ENCODE measurements around the gene ARHGAP1.
"Not testable (repeated sequence)": the region's sequence is repeated elsewhere in the genome, so short reads cannot be mapped to it uniquely, and the experiment has no call there.

The ARHGAP1 gene

GRCh38 chr11:46722566-46723358, 22.3 kb upstream of the ARHGAP1 start:
- DNase-seq: no peak

DNA sequence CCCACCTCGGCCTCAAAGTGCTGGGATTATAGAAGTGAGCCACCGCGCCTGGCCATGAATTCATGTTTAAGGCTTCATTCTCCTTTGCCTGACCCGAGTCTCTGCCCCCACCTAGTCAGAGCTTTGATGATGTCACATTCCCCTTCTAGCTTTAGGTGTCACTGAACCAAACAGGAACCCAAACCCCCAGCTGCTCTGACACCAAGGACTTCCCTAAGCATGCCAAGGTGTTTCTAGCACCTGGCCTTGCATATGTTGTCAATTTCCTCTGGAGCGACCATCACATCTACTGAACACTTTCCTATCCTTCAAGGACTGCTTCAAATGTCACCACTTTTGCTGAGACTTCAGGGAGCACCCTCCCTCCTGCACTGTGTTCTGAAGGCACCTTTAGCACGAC, 20.9 kb upstream of the ARHGAP1 start:
- no peak for DNase-seq

- no peak for DNase-seq
These were observed 19.3 kb upstream of the ARHGAP1 start for GRCh38 chr11:46719543-46720218.

- no peak for DNase-seq
These were observed 18.7 kb upstream of the ARHGAP1 start, which contains the start of gene F2 for GRCh38 chr11:46719048-46719542. Gene F2, plus strand, starts transcription at chr11:46719213. Its CDS starts 23 bp downstream, at chr11:46719236.

- no peak for DNase-seq
These were observed 18.0 kb upstream of the ARHGAP1 start for GRCh38 chr11:46718155-46719019.

DNA sequence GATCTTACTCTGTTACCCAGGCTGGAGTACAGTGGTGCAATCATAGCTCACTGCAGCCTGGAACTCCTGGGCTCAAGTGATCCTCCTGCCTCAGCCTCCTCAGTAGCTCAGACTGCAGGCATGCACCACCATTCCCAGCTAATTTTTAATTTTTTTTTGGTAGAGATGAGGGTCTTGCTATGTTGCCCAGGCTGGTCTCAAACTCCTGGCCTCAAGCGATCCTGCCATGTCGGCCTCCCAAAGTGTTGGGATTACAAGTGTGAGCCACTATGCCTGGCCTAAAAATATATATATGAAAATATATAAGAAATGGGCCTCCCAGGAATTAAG, 17.4 kb upstream of the ARHGAP1 start:
- DNase-seq: not testable (repeated sequence)

- DNase-seq: no peak
These were observed 12.6 kb upstream of the ARHGAP1 start for GRCh38 chr11:46712874-46713576.

GRCh38 chr11:46711303-46711702, 10.9 kb upstream of the ARHGAP1 start:
- no peak for DNase-seq

GRCh38 chr11:46710821-46711269, 10.4 kb upstream of the ARHGAP1 start:
- no peak for DNase-seq

DNA sequence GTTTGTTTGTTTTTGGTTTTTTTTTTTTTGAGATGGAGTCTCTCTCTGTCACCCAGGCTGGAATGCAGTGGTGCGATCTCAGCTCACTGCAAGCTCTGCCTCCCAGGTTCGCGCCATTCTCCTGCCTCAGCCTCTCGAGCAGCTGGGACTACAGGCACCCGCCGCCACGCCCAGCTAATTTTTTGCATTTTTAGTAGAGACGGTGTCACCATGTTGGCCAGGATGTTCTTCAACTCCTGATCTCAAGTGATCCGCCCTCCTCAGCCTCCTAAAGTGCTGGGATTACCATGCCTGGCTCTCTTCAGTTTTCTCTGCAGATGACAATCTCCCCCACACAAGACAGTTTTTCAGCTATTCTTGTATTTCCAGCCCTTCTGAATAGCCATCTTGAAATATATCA, 8.9 kb upstream of the ARHGAP1 start:
- not testable (repeated sequence) for DNase-seq

DNA sequence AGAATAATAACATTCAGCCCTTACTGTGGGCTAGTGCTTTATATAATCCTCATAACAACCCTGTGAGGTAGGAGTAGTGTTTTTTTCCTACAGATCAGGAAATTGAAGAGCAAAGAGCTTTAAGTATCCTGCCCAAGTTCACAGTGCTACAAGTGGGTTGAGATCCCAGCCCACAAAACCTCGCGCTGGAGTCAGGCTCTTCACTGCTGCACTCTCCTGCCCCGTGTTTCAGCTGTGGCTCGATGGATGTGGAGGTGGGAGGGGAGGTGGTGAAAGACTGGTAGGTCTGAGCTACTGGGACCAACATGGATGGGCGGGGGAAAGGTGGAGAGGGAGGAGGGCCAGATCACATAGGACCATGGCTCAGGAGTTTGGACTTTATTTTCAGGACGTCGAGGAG, 6.5 kb upstream of the ARHGAP1 start:
- DNase-seq: no peak

- DNase-seq: no peak
These were observed 4.8 kb upstream of the ARHGAP1 start for GRCh38 chr11:46705070-46705688.

GRCh38 chr11:46701078-46701654, 747 bp upstream of the ARHGAP1 start:
- DNase-seq: no peak

DNA sequence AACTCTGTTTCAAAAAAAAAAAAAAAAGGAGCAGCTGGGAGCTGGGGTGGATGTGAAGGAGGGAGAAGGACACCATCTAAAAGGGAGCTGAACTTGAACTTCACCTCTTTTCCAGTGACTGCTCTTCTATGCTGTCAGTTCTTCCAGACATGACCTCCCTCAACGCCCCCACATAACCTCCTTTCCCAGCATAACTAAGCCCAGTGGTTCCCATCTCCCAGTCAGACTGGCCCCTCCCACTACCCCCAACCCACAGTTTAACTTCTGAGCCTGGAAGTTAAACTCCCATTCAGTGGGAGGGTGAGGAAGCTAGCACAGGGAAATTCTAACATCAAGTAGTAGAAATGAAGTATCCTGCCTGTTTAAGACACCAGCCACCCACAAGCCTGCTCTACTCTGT, 1.8 kb downstream of the ARHGAP1 start:
- no peak for DNase-seq

GRCh38 chr11:46697723-46698122, 2.7 kb downstream of the ARHGAP1 start:
- no peak for DNase-seq

GRCh38 chr11:46697303-46697702, 3.1 kb downstream of the ARHGAP1 start:
- no peak for DNase-seq

DNA sequence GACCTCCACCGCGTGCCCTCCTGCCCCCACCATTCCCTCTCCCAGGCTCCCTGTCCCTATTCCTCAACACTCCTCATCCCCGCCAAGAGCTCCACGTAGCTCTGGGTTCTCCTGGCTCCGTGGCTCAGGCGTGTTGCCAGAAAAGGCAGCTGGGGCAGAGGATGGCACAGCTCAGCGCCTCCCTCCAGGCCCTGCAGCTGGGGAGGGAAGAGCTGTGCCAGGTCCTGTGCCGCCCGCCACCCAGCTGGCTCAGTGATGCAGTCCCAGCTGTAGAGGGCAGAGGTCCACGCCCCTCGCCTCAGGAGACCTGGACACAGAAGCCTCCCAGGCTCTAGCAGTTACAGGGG, 4.2 kb downstream of the ARHGAP1 start:
- no peak for DNase-seq

DNA sequence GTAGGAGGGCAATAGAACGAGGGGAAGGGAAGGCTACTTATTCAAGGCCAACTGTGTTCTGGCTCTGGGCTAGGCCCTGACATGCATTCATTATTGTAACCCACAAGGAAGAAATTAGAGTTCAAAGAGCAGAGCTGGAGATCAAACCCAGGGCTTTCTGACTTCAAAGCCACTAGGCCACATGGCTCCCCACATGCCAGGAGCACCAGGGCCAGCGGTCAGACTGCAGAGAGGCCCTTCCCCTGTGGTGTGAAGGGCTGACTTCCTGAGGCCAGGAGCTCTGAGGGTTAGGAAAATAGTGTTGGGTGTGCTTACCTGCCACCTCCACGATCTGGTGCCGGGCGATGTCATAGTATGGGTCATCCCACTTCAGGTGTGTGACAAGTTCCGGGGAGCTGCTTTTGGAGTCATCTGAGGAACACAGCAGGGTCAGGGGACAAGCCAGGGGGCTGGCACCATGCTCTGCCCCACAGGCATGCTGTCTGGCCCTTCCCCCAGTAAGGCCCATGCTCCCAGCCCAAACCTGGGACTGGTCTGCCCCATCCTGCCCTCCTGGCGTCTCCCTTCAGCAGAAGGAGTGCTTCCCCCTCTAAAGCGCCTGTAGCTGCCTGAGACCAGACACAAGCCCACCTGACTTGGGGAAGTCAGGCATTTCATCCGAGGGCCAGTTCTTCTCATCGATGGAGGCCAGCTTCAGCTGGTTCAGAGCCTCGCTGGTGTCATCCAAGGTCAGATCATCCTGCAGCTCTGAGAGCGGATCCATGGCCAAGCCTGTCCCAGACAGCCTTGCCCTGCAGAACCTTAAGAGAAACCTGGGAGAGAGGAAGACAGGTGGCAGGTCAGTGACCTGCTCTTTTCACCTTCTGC, 4.8 kb downstream of the ARHGAP1 start:
- no peak for DNase-seq

GRCh38 chr11:46694607-46695006, 5.8 kb downstream of the ARHGAP1 start:
- no peak for DNase-seq

DNA sequence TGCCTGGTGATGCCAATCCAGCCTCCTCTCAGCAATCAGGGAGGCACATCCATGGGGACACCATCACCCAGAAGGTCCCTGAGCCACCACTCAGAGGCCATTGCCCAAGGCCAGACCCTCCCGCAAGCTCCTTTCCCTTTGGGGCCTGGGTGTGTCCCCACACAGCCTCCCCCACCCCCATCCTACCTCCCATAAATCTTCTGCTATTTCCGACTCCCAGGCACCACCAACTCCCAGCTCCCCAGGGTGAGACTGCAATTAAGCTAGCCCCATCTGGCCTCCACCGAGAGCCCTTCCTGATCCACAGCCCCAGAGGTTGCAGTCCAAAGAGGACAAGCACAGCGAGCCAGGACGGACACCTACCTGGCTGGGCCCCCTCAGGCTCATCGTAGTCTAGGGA, 6.3 kb downstream of the ARHGAP1 start:
- DNase-seq: no peak

DNA sequence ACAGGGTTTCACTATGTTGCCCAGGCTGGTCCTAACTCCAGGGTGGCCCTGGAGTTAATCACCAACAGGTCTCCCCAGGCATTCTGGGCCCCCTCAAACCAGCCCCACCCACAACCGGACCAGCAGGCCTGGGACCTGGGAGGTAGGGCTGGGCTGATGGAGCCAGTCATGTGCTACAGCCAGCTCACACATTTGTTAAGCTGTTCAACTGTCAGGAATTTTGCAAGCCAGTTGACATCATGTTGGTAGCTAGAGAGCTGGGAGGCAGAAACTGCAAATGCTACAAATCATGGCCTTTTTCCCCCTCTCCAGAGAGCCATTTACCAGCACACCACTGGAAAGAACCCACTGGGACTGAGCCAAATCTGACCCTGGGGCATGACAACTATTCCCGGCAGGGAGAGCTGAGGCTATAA, 6.8 kb downstream of the ARHGAP1 start:
- DNase-seq: no peak
